Measurements from ENCODE around the gene EFHC1.

The EFHC1 gene

DNA sequence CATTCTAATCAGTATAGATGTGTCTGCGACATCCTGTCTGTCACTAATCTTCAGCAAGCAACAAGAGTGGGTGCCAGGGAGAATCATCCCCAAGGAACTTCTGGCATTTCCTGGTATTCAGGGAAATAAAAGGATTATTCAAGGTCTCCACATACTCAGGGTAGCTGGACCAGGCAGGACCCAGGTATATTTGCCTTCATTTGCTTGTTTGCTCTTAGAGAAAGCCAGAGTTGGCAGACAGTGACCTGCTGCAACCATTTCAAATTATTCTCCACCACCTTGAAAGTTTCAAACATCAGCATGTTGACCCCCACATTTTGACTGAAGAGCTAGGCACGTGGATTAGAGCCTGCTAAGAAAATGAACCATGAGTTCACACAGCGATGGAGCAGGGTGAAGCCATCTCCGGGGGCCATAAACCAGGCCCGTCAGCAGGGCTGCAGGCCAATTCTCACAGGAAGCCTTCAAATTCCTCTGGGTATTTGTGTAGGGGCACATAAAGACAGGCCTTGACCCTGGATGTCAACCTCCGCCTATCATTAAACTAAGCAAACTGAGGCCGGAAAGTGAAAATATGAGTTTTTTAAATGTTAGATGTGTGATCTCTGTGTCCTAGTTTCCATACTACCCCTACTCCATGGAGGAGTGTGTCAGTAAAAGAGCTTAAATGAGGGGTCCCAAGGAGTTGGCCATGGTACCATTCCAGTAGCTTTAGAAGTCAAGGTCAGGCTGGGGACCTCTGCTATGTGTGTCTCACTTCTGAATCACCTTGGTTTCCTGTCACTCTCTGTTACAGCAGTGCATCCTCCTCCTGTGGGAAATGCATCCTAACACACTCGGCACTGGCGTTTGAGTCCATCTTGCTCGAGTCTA, 123.8 kb downstream of the EFHC1 start:
- no peak for DNase-seq

GRCh38 chr6:52544602-52545405, 124.7 kb downstream of the EFHC1 start:
- no peak for DNase-seq

GRCh38 chr6:52545406-52546119, 125.4 kb downstream of the EFHC1 start:
- no peak for DNase-seq

- DNase-seq, result no peak
These were observed 126.0 kb downstream of the EFHC1 start for GRCh38 chr6:52546192-52546591.

- DNase-seq, result no peak
These were observed 126.5 kb downstream of the EFHC1 start for GRCh38 chr6:52546678-52547077.

DNA sequence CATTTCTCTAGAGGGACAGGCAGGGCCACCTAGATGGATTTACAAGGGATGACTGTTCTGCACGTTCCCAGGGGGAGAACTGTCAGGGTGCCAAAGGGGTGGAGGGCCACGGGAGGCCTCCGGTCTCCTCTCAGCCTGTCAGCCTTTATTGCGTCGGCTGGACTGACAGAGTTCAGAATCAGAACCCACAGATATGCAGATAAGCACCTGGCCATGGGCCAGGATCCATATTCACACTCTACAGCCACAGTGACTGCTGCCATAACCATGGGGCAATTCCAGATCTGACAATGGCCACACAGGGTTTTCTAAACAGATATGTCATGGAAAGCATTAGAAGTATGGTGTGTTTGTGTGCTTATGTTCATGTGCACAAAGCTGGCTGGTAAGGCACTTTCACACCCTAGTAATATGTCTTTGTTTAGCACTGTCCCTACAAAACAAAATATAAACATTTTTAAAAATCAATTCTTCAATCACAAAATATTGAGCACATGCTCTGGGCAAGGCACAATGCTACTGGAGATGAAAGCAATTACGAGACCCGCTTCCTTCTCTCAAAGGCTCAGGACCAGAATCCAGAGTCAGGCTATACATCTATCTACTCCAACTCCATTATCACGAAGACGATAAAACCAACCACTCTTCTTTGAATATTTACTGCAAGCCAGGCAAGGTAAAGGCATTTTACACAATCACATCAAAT, 127.7 kb downstream of the EFHC1 start:
- DNase-seq, result no peak

DNA sequence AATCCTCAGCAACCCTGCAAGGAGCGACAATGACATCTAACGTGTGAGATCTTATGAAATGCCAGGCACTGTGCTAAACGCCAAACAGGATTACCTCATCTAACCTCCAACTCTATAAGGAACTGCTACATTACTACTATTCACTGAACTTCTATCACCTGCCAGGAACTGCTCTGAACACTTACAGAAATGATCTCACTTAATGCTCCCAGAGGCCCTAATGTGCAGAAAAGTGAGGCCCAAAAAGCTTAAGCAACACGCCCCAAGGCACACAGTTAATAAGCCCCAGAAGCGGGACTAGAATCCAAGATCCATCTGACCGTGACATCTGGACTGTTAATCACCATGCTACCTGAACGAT, 128.2 kb downstream of the EFHC1 start:
- DNase-seq, result no peak

GRCh38 chr6:52548999-52549398, 128.9 kb downstream of the EFHC1 start:
- DNase-seq, result no peak

- no peak for DNase-seq
These were observed 129.3 kb downstream of the EFHC1 start for GRCh38 chr6:52549428-52549827.

DNA sequence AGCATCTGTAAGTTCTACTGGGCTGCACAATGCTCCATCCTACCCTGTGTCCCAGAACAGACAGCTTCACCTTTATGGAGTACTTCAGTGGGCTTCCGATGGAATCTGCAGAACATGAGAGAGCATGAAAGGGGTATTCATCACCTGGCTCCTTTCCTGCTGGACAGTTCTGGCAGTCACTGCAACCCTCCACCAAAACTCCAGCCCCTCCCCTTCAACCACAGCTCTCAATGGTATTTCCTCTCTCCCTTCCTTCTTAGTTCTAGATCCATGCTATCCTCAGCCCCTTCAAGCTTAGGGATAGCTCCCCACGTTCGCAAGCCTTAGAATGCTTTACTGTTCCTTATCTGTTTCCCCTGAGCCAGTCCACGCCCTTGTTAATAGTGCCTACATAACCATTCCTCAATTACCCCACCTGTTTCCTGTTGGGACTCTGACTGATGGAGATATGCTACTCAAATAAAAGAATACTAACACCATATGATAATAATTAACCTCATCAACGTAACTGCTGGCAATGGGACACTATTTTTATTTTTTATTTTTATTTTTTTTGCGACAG, 130.0 kb downstream of the EFHC1 start:
- DNase-seq, result no peak

DNA sequence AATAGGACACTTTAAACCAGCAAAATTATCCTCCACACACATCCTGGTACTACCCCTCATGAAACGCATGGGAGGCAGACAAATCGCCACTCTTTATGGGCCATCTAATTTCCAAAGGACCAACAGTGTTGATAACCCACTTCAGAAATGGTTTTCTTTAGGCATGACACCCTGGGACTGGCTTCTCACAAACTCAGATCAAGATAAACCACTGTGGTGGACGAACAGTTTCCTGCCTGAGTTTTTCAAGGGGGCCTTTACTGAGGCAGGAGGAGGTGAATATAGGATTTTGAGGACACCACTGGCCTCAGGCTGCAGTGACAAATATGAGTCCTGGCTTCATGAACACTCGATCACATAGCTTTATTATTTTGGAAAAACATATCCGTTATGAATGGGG, 130.7 kb downstream of the EFHC1 start:
- DNase-seq, result no peak

- no peak for DNase-seq
These were observed 131.5 kb downstream of the EFHC1 start for GRCh38 chr6:52551483-52552277.

DNA sequence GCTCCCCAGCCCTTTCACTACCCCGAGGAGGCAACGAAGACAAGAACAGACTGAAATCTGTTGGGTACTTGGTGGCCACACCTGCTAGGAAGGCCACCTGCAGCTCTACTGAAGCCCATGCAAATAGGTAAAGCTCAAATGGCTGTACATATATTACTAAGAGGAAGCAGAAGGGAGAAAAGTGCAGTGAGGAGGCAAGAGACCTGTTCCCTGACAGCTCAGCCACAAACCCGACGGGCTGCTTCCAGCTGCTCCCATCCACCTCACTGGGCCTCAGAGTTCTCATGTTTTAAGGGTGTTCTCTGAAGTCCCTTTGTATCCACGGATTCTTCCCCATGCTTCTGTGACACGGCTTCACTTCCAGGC, 132.1 kb downstream of the EFHC1 start:
- DNase-seq, result no peak

DNA sequence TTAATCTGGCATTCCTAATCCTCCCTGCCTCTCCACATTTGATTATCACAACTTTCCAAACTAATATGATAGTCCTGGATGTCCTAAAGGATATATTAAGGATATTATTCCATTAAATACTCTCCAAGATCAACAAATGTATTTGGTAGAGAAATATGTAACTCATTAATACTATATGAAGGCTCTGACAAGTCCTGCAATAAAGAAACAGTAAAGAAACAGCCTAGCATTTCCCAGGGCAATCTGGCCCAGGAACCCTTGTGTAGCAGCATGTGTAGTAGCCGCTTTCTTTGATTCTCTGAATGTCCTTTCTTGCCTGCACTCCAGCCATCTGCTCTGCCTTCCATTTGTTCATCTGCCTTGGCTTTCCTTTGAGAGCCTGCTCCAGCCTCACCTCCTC, 133.0 kb downstream of the EFHC1 start:
- no peak for DNase-seq

DNA sequence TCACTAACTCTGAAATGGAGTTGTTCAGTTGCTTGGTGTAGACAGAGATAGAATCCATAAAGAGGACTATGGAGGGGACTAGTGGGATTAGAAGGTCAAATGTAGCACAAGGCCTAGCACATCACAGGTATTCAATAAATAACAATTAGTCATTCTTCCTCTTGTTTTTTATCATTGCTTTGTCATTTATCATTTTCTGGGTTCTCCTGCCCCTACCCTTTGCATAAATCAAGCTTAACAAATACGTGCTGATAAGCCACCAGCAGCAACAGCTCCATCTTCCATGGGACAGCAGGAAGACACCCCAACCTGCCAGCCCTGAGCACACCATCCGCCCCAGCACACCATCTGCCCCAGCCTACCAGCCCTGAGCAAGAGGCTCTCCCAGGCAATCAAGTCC, 133.6 kb downstream of the EFHC1 start:
- no peak for DNase-seq

- no peak for DNase-seq
These were observed 134.6 kb downstream of the EFHC1 start for GRCh38 chr6:52554684-52555280.

DNA sequence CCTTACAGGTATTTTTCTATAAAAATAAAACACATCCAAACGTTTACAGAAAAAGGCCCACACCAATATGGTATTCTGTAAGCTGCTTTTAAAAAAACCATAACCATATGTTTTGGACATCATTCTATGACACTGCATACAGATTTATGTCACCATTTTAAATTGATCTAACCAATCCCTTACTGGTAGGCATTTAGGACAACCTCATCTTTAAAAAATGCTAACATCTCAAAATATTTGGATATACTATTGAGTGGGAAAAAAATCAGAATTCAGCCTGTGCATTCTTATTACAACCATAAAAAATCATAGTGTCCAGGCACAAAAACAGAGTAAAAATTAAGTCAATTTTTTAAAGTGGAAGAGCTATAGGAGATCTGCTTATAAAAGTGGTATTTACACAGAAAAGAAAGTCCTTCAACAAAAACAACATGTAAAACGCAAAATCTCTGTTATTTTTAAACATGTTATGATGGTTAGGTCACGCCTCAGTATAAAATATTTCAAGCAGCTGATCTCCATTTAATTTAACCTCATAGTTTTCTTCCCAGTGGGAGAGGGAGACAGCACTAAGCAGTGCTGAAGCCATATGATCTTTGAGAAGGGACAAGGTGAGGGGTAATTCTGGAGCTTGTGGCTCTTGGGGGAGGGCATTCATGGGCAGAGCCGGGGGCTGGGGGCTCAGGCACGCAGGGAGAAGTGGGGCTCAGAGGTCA, 135.5 kb downstream of the EFHC1 start:
- no peak for DNase-seq

GRCh38 chr6:52557389-52558265, 137.5 kb downstream of the EFHC1 start:
- DNase-seq, result no peak

DNA sequence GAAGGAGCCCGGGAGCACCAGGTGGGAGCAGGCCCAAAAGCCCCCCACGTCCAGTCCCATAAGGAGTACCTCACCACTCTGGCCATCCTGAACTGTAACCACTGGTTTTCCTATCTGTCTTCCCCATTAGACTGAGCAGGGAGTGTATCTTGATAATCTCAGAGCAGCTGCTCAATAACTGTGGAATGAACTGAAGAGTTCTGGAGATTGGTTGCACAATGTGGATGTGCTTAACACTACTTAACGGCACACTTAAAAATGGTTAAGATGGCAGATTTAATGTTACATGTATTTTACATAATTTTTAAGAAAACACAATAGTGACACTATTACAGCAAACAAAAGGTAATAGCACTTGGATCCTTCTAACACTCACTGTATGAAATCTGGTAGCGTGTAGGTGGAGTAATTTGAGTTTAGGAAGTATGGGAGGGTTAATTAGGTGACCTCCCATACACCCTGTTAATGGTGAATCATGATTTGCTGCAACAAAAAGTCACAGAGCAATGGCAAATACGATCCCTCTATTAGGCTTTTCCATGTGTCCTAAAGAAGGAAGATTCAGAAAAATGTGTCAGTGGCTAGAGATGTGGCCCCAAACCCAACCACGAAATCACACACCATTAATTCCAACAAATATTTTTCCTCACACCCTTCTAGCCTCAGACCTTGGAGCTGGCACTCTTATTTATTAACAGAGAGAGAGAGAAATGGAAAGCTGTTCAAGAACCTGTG, 138.3 kb downstream of the EFHC1 start:
- no peak for DNase-seq

Measured in activated CD4-positive, alpha-beta T cell treated with anti-CD3 and anti-CD28 coated beads, Interleukin-2, amount 50 U/mL, for 48 hours (primary cell).